Immature natural killer cell (primary cell): ENCODE measurements around the gene INSM1. TPM values are rescaled to one million over a fixed set of nuclear protein-coding genes. Genes with fewer than 3 reads are reported as not detected.

ENCODE experiments used
- DNase-seq, 3 donors: peaks; one replicate each; pipeline ENCODE4 v3.0.0; 2022; ENCODE audit warnings: mixed read lengths in 1 of 3
- H3K27ac Mint-ChIP-seq, 6 donors: one replicate each; pipeline ENCODE4 v1.8.0; 2020; ENCODE audit warnings: mixed read lengths in 6 of 6, mild to moderate bottlenecking in 5 of 6, inconsistent platforms in 4 of 6, moderate library complexity in 3 of 6
- H3K27me3 Mint-ChIP-seq, 3 donors: one replicate each; pipeline ENCODE4 v1.8.0; 2020 to 2021; ENCODE audit warnings: low read depth in 3 of 3, mild to moderate bottlenecking in 3 of 3, mixed read lengths in 3 of 3, moderate library complexity in 3 of 3, inconsistent platforms in 1 of 3
- H3K36me3 Mint-ChIP-seq, 3 donors: one replicate each; pipeline ENCODE4 v1.8.0; 2020; ENCODE audit warnings: mixed read lengths in 3 of 3, inconsistent platforms in 2 of 3, mild to moderate bottlenecking in 2 of 3
- H3K4me1 Mint-ChIP-seq, 2 donors: one replicate each; pipeline ENCODE4 v1.8.0; 2020; ENCODE audit warnings: inconsistent platforms in 2 of 2, mild to moderate bottlenecking in 2 of 2, mixed read lengths in 2 of 2, moderate library complexity in 1 of 2
- H3K4me3 Mint-ChIP-seq, 5 donors: one replicate each; pipeline ENCODE4 v1.8.0; 2020; ENCODE audit warnings: mild to moderate bottlenecking in 5 of 5, mixed read lengths in 5 of 5, inconsistent platforms in 3 of 5, moderate library complexity in 3 of 5
- H3K9me3 Mint-ChIP-seq, 6 donors: one replicate each; pipeline ENCODE4 v1.8.0; 2020; ENCODE audit warnings: mild to moderate bottlenecking in 6 of 6, mixed read lengths in 6 of 6, inconsistent platforms in 4 of 6, moderate library complexity in 3 of 6
- polyA plus RNA-seq, 3 donors: library from polyadenylated mRNA; unstranded; fragments of 300-500 nt; fragmentation: Illumina TruSeq; gene quantifications; one replicate each; pipeline ENCODE4 v1.2.3, GENCODE V29; 2021

Gene INSM1, protein sequence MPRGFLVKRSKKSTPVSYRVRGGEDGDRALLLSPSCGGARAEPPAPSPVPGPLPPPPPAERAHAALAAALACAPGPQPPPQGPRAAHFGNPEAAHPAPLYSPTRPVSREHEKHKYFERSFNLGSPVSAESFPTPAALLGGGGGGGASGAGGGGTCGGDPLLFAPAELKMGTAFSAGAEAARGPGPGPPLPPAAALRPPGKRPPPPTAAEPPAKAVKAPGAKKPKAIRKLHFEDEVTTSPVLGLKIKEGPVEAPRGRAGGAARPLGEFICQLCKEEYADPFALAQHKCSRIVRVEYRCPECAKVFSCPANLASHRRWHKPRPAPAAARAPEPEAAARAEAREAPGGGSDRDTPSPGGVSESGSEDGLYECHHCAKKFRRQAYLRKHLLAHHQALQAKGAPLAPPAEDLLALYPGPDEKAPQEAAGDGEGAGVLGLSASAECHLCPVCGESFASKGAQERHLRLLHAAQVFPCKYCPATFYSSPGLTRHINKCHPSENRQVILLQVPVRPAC
- polyA plus RNA-seq = not detected

DNA sequence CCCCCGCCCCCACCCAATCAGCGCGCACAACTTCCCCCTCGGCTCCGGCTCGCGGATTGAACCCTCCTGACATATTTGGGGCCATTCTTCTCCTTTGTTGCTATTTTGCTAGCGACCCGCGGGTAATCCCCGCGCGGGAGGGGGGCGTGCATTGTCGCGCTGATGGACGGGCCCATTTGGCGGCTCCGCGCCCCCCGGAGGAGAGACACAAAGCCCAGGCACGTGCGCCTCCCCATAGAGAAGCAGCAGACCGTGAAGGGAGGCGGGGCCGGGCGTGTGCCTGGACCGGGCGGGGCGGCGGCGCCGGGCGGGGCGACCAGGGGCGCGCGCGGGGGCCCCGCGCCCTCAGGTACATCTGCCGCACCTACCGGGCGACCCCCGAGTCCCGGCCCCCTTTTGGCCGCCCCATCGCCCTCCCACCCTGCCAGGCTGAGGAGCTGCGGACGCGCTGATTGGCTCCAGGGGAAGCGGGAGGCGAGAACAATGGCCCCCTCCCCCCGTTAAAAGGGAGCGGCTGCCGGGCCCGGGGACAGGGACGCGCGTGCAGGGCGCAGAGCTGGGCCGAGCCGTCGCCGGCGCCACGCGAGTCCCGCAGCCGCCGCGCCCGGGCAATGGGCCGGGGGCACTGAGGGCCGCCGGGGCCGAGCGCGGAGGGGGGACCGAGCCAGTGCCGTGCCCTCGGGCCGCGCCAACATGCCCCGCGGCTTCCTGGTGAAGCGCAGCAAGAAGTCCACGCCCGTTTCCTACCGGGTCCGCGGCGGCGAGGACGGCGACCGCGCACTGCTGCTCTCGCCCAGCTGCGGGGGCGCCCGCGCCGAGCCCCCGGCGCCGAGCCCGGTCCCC is at the start of gene INSM1:
INSM1 (plus strand) TSS at position 530 of the 843 bp plus-strand sequence; CDS start at position 694, 164 bp downstream.
- H3K27me3 Mint-ChIP-seq = peaks cover 17 to 48% (median 43%) of the 10 kb centered on the region in 3 donors
- H3K4me1 Mint-ChIP-seq = peaks cover 19 to 25% of the 10 kb centered on the region in 2 donors
- DNase-seq = no peak
- H3K9me3 Mint-ChIP-seq = peaks cover 0 to 4% (median 0%) of the 10 kb centered on the region in 6 donors
- peak within 1 kb of the TSS; percentile 38 to 74 (median 52) for H3K4me3 Mint-ChIP-seq
- H3K27ac Mint-ChIP-seq = no peak within 1 kb of the TSS
- H3K36me3 Mint-ChIP-seq = peaks cover 0 to 4% (median 0%) of the 10 kb centered on the region in 3 donors

DNA sequence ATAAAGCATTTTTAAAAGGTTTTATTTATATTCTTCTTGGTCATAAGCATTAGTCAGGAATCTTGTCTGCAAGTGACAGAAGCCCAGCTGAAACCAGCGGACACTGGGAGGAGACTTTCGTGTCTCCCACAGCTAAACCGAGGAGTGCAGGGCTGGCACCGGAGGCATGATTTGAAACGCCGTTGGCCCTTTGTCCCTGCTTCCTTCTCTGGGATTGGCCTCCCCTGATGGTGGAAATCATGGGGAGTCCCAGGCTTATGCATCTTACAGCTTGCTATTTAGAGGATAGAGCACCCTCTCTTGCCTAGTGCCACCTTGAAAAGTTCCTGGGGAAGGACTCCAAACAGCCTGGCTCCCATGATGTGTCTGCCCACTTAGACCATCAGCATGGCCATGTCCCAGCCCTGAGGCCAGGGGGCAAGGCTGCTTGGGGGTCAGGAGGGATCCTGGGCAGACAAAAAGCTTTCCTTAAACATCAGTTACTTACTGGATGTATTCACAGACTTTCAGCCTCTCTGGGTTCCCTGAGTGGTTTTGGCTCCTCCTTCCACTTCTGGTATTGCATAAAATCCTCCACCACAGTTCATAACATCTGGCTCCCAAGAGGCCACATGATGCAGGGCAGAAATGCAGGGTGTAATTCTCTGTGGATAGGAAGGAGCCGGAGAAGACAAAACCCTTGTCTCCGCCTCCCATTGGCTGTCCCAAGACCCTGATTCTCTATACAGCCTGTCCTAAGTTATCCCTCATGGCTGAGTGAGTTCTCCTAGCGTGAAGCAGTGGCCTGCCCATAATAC is 49.3 kb upstream of the INSM1 start:
- H3K4me3 Mint-ChIP-seq = no peak overlapping the region
- H3K4me1 Mint-ChIP-seq = no peaks in the 10 kb centered on the region

DNA sequence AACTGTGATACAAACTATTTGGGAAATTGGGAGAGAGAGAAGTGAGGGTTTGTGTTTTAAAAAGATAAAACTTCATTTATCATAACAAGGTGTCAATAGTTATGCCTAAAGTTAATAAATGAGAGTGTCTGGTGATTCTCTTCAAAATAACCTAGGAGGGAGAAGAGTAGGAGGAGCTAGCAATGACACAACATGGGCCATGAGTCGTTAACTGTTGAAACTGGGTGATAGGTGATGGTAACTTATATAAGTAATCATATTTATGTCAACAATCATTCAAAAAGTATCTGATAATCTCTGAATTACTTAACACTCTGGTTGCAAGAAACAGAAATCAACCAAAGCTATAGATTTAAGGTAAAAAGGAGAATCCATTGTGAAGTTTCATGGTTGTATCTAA is 46.8 kb upstream of the INSM1 start:
- Mint-ChIP-seq H3K4me1 (no peaks in the 10 kb centered on the region), H3K27ac (no peak overlapping the region), H3K4me3 (no peak overlapping the region), H3K27me3 (peaks cover 3 to 7% (median 3%) of the 10 kb centered on the region in 3 donors), H3K36me3 (peaks cover 0 to 4% (median 0%) of the 10 kb centered on the region in 3 donors), H3K9me3 (peaks cover 0 to 3% (median 0%) of the 10 kb centered on the region in 6 donors)
- DNase-seq = no peak

More for the DNA sequence above, 49.3 kb upstream of the INSM1 start:
- no peak for DNase-seq
- Mint-ChIP-seq H3K9me3 (no peaks in the 10 kb centered on the region), H3K27me3 (peaks cover 3 to 7% (median 3%) of the 10 kb centered on the region in 3 donors), H3K27ac (no peak overlapping the region), H3K36me3 (peaks cover 0 to 4% (median 0%) of the 10 kb centered on the region in 3 donors)

DNA sequence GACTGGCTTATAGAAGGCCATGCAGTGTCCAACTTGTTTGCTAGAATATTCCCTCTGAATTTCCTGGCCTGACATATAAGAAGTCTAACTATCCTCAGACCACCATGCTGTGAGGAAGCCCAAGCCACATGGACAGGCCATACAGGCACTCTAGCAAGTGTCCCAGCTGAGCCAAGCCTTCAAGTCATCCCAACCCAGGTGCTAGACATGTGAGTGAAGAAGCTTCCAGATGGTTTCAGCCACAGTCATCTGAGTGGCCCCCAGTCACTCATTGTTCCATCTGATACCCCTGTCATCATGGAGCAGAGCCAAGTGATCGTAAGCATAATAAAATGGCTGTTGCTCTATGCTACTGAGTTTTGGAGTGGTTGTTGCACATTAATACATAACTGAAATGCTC is 46.0 kb upstream of the INSM1 start:
- Mint-ChIP-seq H3K27me3 (peaks cover 2 to 7% (median 3%) of the 10 kb centered on the region in 3 donors), H3K4me1 (no peaks in the 10 kb centered on the region), H3K27ac (no peak overlapping the region), H3K9me3 (peaks cover 0 to 3% (median 0%) of the 10 kb centered on the region in 6 donors), H3K4me3 (no peak overlapping the region), H3K36me3 (peaks cover 0 to 4% (median 0%) of the 10 kb centered on the region in 3 donors)
- DNase-seq = no peak

DNA sequence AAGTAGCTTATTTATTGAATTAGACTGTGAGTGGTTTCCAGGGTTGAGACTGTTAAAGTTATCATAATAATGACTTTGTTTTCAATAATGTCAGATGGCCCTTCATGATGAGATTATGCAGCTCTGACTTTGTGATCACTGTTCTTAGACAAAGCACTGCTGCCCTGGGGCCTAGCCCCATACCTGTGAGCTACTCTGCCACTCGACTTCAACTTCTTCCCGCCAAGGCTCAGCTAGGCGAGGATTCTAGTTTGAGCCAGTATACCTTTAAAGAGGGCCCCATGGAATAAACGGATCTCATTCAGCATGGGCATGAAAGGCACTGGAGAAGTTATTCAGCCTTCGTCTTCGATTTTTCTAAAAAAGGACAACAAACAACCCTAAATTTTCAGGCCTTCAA is 45.0 kb upstream of the INSM1 start:
- DNase-seq = no peak
- H3K36me3 Mint-ChIP-seq = peaks cover 0 to 4% (median 0%) of the 10 kb centered on the region in 3 donors
- peaks cover 0 to 7% (median 3%) of the 10 kb centered on the region in 3 donors for H3K27me3 Mint-ChIP-seq
- no peaks in the 10 kb centered on the region for H3K4me1 Mint-ChIP-seq
- no peak overlapping the region for H3K27ac Mint-ChIP-seq
- H3K9me3 Mint-ChIP-seq = peaks cover 0 to 3% (median 0%) of the 10 kb centered on the region in 6 donors
- no peak overlapping the region for H3K4me3 Mint-ChIP-seq

DNA sequence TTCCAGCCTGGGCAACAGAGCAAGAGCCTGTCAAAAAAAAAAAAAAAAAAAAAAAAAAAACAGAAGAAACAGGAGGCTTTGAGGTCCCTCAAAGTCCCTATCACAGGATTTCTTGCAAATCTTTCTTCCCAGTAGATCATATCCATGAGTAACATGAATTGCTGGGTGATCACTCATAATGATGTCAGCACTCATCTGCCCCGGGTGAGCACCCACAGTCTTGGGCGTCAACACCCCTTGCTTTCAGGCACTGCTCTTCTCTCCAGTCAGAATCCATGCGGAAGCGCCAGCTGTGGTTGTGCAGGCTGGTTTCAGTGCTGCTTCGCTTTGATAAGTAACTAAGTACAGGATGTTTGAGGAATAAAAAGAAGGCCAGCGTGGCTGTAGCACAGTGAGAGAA is 40.2 kb upstream of the INSM1 start:
- H3K9me3 Mint-ChIP-seq = peaks cover 0 to 3% (median 0%) of the 10 kb centered on the region in 6 donors
- DNase-seq = no peak
- H3K27me3 Mint-ChIP-seq = peaks cover 0 to 4% (median 2%) of the 10 kb centered on the region in 3 donors
- no peak overlapping the region for H3K27ac Mint-ChIP-seq
- no peaks in the 10 kb centered on the region for H3K36me3 Mint-ChIP-seq
- H3K4me3 Mint-ChIP-seq = no peak overlapping the region
- no peaks in the 10 kb centered on the region for H3K4me1 Mint-ChIP-seq

DNA sequence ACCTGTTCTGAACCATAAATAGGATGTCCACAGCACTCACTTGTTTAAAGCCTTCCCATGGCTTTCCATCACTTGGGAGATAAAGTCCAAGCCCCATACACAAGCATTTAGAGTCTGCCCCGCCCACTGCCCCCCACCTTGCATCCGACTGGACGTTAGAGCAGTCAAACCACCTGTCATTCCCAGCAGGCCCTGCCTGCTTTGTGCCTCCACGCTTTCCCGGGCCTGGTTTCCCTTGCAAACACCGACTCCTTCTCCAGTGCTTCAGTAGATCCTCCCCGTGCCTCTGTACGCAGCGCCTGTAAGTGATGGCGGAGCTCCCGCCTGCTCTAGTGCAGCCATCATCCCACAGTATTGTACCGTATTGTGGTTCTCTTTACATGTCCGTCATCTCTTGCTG is 38.3 kb upstream of the INSM1 start:
- no peak overlapping the region for H3K27ac Mint-ChIP-seq
- peaks cover 3% of the 10 kb centered on the region in 2 donors for H3K4me1 Mint-ChIP-seq
- no peak for DNase-seq
- peaks cover 0 to 4% (median 2%) of the 10 kb centered on the region in 3 donors for H3K27me3 Mint-ChIP-seq
- H3K4me3 Mint-ChIP-seq = no peak overlapping the region
- no peaks in the 10 kb centered on the region for H3K9me3 Mint-ChIP-seq
- no peaks in the 10 kb centered on the region for H3K36me3 Mint-ChIP-seq

DNA sequence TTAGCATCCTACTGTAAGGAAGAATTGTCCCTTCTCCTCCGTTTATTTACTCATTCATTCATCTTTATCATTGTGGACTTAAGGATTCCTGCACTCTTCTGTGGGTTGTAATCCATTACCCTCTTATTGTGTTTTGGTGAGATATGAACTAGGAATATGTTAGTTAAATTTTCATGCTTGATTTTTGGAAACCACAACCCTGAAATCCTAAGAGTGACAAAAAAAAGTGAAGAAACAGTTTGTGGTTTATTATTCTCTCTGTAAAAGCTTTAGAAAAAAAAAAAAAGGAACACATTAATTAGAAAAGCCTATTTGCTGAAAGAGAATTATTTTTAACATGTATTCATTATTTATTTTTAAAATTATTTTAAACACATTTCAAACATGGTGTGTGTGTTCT is 36.7 kb upstream of the INSM1 start:
- H3K4me1 Mint-ChIP-seq = peaks cover 4 to 7% of the 10 kb centered on the region in 2 donors
- peaks cover 0 to 4% (median 2%) of the 10 kb centered on the region in 3 donors for H3K27me3 Mint-ChIP-seq
- H3K9me3 Mint-ChIP-seq = peaks cover 0 to 5% (median 0%) of the 10 kb centered on the region in 6 donors
- H3K27ac Mint-ChIP-seq = no peak overlapping the region
- H3K4me3 Mint-ChIP-seq = no peak overlapping the region
- H3K36me3 Mint-ChIP-seq = peaks cover 0 to 4% (median 0%) of the 10 kb centered on the region in 3 donors
- DNase-seq = no peak

DNA sequence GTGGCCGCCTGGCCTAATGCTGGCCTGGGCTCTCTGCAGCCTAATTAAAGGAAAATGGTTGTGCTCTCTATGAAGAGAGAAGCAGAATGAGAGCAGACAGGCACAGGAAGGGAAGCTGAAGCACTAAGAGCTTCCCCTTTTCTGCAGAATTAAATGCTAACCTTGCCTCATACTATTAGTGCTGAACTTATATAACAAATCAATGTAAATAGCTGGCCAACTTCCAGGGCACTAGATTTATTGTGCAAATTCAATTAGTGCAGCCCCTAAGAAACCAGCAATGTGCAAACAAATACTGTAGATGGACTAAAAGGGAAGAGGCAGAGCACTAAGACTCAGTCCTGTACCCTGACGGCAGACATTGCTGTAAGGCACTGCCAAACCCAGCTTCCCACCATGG is 36.1 kb upstream of the INSM1 start:
- Mint-ChIP-seq H3K36me3 (peaks cover 0 to 4% (median 0%) of the 10 kb centered on the region in 3 donors), H3K4me1 (peaks cover 4 to 7% of the 10 kb centered on the region in 2 donors), H3K9me3 (peaks cover 0 to 5% (median 0%) of the 10 kb centered on the region in 6 donors), H3K4me3 (no peak overlapping the region), H3K27me3 (peaks cover 0 to 4% (median 2%) of the 10 kb centered on the region in 3 donors), H3K27ac (no peak overlapping the region)
- DNase-seq = no peak

DNA sequence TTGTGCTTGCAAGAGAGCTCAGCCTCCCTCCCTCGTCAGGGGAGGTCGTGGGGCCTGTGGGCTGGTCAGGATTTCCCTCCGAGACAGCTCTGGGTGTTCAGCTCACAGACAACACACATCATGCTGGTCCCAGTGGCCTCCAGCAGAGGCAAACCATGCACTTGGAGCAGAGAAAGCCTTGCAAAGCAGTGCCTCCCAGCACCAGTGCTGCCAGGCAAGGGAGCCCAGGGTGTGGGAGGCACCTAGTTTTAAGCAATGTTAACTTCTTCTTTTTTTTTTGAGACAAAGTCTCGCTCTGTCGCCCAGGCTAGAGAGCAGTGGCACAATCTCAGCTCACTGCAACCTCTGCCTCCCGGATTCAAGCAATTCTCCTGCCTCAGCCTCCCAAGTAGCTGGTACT is 34.0 kb upstream of the INSM1 start:
- Mint-ChIP-seq H3K4me1 (peaks cover 4 to 7% of the 10 kb centered on the region in 2 donors), H3K9me3 (peaks cover 0 to 5% (median 0%) of the 10 kb centered on the region in 6 donors), H3K27ac (no peak overlapping the region), H3K27me3 (peaks cover 0 to 4% (median 2%) of the 10 kb centered on the region in 3 donors), H3K36me3 (peaks cover 0 to 7% (median 0%) of the 10 kb centered on the region in 3 donors), H3K4me3 (no peak overlapping the region)
- DNase-seq = no peak

DNA sequence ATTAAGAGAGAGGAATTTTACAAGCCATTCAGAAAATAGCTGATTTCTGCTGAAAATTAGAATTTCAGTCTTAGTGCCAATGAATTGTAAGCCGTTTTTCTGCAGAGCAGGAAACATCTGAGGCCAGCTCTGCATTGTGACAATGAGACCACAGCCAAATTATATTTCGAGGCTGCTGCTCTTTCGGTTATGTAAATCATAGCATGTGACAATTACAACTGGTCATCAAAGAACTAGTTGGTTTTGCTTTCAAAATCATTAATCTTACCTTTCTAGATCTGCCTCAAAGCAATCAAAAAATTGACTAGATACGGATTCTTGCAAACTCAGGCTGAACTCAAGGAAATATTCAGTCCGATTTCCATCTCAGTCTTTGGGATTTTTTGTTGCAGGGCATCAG is 33.4 kb upstream of the INSM1 start:
- no peak overlapping the region for H3K4me3 Mint-ChIP-seq
- peak in 1 of 3 donors; percentile 6 for DNase-seq
- peaks cover 0 to 4% (median 2%) of the 10 kb centered on the region in 3 donors for H3K27me3 Mint-ChIP-seq
- H3K4me1 Mint-ChIP-seq = peaks cover 4 to 7% of the 10 kb centered on the region in 2 donors
- H3K9me3 Mint-ChIP-seq = peaks cover 0 to 5% (median 0%) of the 10 kb centered on the region in 6 donors
- H3K27ac Mint-ChIP-seq = no peak overlapping the region
- H3K36me3 Mint-ChIP-seq = peaks cover 0 to 7% (median 0%) of the 10 kb centered on the region in 3 donors

DNA sequence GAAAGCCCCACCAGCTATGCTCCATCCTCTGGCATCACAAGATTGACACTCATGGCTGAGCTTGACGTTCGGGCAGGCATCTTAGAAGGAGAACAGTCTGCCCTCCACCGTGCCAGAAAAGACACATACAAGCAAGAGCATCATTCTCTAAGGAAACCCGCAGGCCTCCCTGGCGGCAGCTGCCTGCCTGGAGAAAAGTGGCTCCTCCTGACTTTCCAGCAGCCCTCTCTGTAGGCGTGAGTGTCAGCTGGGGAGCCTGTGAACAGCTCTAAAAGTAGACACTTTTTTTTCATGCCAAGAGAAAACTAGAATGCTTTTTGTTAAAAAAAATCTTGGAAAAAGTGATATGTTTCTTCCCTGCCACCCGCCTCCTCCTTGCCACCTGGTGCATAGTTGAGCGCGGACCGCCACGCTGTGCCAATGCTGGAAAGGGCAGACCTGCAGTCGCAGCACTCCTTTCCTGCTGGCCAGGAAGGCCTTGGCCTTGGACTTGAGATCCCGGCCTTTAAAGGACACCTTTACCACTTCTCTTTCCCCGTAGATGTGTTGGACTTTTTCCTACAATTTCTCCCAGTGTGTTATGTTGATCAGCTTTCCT is 29.7 kb upstream of the INSM1 start:
- Mint-ChIP-seq H3K27ac (no peak overlapping the region), H3K36me3 (peaks cover 0 to 7% (median 0%) of the 10 kb centered on the region in 3 donors), H3K4me3 (no peak overlapping the region), H3K9me3 (peaks cover 0 to 5% (median 0%) of the 10 kb centered on the region in 6 donors), H3K4me1 (peaks cover 4 to 7% of the 10 kb centered on the region in 2 donors), H3K27me3 (no peaks in the 10 kb centered on the region)
- no peak for DNase-seq
